K562 (cell line): ENCODE results near the gene ARHGAP24. TPM values are rescaled to one million over a fixed set of nuclear protein-coding genes. Genes with fewer than 3 reads are reported as not detected.

Source experiments
- ATAC-seq: fragments of 200-7000 bp; cut with Tn5 transposase; 3 replicates; pipeline ENCODE4 v1.9.1; 2020; ENCODE audit warnings: moderate library complexity
- BruUV-seq: library from RNA; stranded (reverse); fragments of 400-500 nt; replicated peaks from 2 replicates; lab custom pipeline; 2021; lab: Mats Ljungman, UMichigan
- CTCF ChIA-PET: fragments of 300-600 bp; formaldehyde crosslinking; extraction: SDS; loops from one replicate; lab custom pipeline; 2021; ENCODE audit warnings: low intra/inter-chr PET ratio; lab: Yijun Ruan, JAX
- POLR2A ChIA-PET: fragments of 300-600, 350-650 bp; sonication (Branson Sonifier 250); formaldehyde crosslinking; extraction: SDS; loops from one replicate; lab custom pipeline; 2021; ENCODE audit warnings: antibody characterized with exemption, inconsistent platforms; lab: Yijun Ruan, JAX
- DNase-seq, 4 experiments: peaks; one replicate each; pipeline versions ENCODE4 v3.0.0 to v3.0.0-alpha.2; 2011 to 2018; ENCODE audit warnings: low spot score in 3 of 4, mixed read lengths in 3 of 4; ENCODE audit errors: extremely low read depth in 1 of 4
- FAIRE-seq: peaks from 2 replicates; lab custom pipeline; 2011; peaks lifted over from hg19 to GRCh38; lab: Jason Lieb, UNC
- H2AFZ ChIP-seq: 2 replicates; pipeline ENCODE4 v1.6.0; 2011; ENCODE audit warnings: low read depth, low read length, control low read depth, inconsistent platforms
- H3K27ac ChIP-seq: fragments of 200-600 bp; 3 replicates; pipeline ENCODE4 v1.8.0; 2011; ENCODE audit warnings: low read depth, mild to moderate bottlenecking, control low read depth, inconsistent platforms, low read length, moderate library complexity, mixed read lengths; ENCODE audit errors: extremely low read depth
- H3K27me3 ChIP-seq, 2 experiments: fragments of 300-600 bp in 1 of 2; 2 replicates in 1 of 2; 3 replicates in 1 of 2; pipeline versions ENCODE4 v1.6.0 to v1.8.0; 2011; ENCODE audit warnings: inconsistent platforms in 2 of 2, low read length in 2 of 2, mild to moderate bottlenecking in 1 of 2, mixed read lengths in 1 of 2, moderate library complexity in 1 of 2; ENCODE audit not compliant: control insufficient read depth in 2 of 2, insufficient read depth in 2 of 2
- H3K36me3 ChIP-seq: fragments of 300-600 bp; 3 replicates; pipeline ENCODE4 v1.8.0; 2011; ENCODE audit warnings: mild to moderate bottlenecking, low read length, inconsistent platforms; ENCODE audit not compliant: control insufficient read depth, insufficient read depth
- H3K4me1 ChIP-seq, 2 experiments: fragments of 200-600 bp in 1 of 2; replicated peaks in 1 of 2; 2 replicates in 1 of 2; 3 replicates in 1 of 2; pipeline versions ENCODE4 v1.5.1 to v1.8.0; 2011; ENCODE audit warnings: inconsistent platforms in 2 of 2, low read length in 2 of 2, mild to moderate bottlenecking in 1 of 2, mixed read lengths in 1 of 2, moderate library complexity in 1 of 2; ENCODE audit not compliant: control insufficient read depth in 2 of 2, insufficient read depth in 2 of 2
- H3K4me2 ChIP-seq: 2 replicates; pipeline ENCODE4 v1.6.1; 2011; ENCODE audit warnings: low read length, control low read depth, inconsistent platforms, mixed read lengths; ENCODE audit not compliant: insufficient read depth
- H3K4me3 ChIP-seq: fragments of 200-600 bp; sonication (generic), shearing (Covaris generic); 2 replicates; pipeline ENCODE4 v1.5.1; 2016; ENCODE audit warnings: control low read depth, inconsistent platforms
- H3K79me2 ChIP-seq: fragments of 200-600 bp; 3 replicates; pipeline ENCODE4 v1.8.0; 2011; ENCODE audit warnings: low read length, inconsistent platforms; ENCODE audit not compliant: control insufficient read depth, insufficient read depth
- H3K9ac ChIP-seq, 2 experiments: 2 replicates each; pipeline versions ENCODE4 v1.6.0 to v1.6.1; 2011; ENCODE audit warnings: low read depth in 2 of 2, low read length in 2 of 2, control low read depth in 1 of 2, inconsistent platforms in 1 of 2, mild to moderate bottlenecking in 1 of 2, mixed read lengths in 1 of 2; ENCODE audit not compliant: insufficient read depth in 1 of 2
- H3K9me1 ChIP-seq: one replicate; pipeline ENCODE4 v1.6.0; 2011; ENCODE audit warnings: inconsistent platforms, mild to moderate bottlenecking, low read length, moderate library complexity; ENCODE audit not compliant: control insufficient read depth, insufficient read depth
- H3K9me3 ChIP-seq: replicated peaks from 2 replicates; pipeline ENCODE4 v1.5.1; 2011; ENCODE audit warnings: low read depth, low read length, inconsistent platforms; ENCODE audit not compliant: control insufficient read depth, insufficient read depth
- H4K20me1 ChIP-seq: replicated peaks from 2 replicates; pipeline ENCODE4 v1.6.1; 2011; ENCODE audit warnings: low read length, inconsistent platforms, mixed read lengths; ENCODE audit not compliant: control insufficient read depth, insufficient read depth
- CBX8 ChIP-seq: fragments of 200-600 bp; sonication (generic); IDR thresholded peaks from 2 replicates; pipeline ENCODE4 v1.6.1; 2012; ENCODE audit warnings: borderline replicate concordance, mixed run types, low read depth, mild to moderate bottlenecking, moderate library complexity, mixed read lengths, low read length, control low read depth, inconsistent platforms; ENCODE audit not compliant: poor library complexity, severe bottlenecking; ENCODE audit errors: extremely low read depth
- ELF2 ChIP-seq: fragments of 250-450 bp; sonication (Bioruptor Pico); IDR thresholded peaks from 2 replicates; pipeline ENCODE4 v1.5.0; 2021; ENCODE audit warnings: mild to moderate bottlenecking
- HDAC1 ChIP-seq, 2 experiments: fragments of 450-650 bp; IDR thresholded peaks; 2 replicates each; pipeline ENCODE4 v1.6.1; 2016 to 2017; ENCODE audit warnings: inconsistent platforms in 1 of 2, mild to moderate bottlenecking in 1 of 2, moderate library complexity in 1 of 2
- TSC22D4 ChIP-seq: fragments of 450-650 bp; IDR thresholded peaks from 2 replicates; pipeline ENCODE4 v1.6.1; 2016; ENCODE audit warnings: missing genetic modification characterization, missing biosample characterization, control low read depth
- YBX1 ChIP-seq: fragments of 450-650 bp; IDR thresholded peaks from 2 replicates; pipeline ENCODE4 v1.7.1; 2016; ENCODE audit warnings: mild to moderate bottlenecking
- WGBS: fragments of 100-300 bp; shearing (Covaris generic); methylation state at CpG from one replicate; pipeline ENCODE4 v1.1.6; 2016; ENCODE audit warnings: low coverage, mixed read lengths; ENCODE audit not compliant: insufficient coverage; ENCODE audit errors: missing lambda C conversion rate; 5-methylcytosine and 5-hydroxymethylcytosine counted together
- in situ Hi-C: fragments of 300-500 bp; cut with MboI; formaldehyde crosslinking; loops from 4 replicates; pipeline ENCODE4 v1.15.0; 2018; ENCODE audit warnings: inconsistent platforms, mixed read lengths
- intact Hi-C: fragments of 100-400 bp; cut with micrococcal nuclease; formaldehyde crosslinking; loops from 2 replicates; pipeline ENCODE4 v1.14.2; 2022
- polyA plus RNA-seq, 8 experiments: library from polyadenylated mRNA; depleted of rRNA in 4 of 8; stranded (reverse) in 5 of 8; unstranded in 3 of 8; fragments of >200 nt; fragmentation: Nextera tagmentation in 2 of 8; fragmentation: Illumina TruSeq in 1 of 8; extraction: Ambion mirVana in 2 of 8; extraction: Trizol in 1 of 8; gene quantifications; 2 replicates each; pipeline versions ENCODE4 v1.2.1 to v1.2.3, GENCODE V29; 2011 to 2014; ENCODE audit warnings: inconsistent platforms in 1 of 8, missing spikeins in 1 of 8
- total RNA-seq, 7 experiments: library from RNA; depleted of rRNA in 6 of 7; stranded (reverse); fragments of >200 nt in 6 of 7; fragmentation: Illumina TruSeq in 2 of 7; extraction: Trizol in 2 of 7; gene quantifications; 2 replicates each; pipeline versions ENCODE4 v1.2.1 to v1.2.3, GENCODE V29; 2011 to 2021; ENCODE audit warnings: low replicate concordance in 1 of 7
- TF ChIP-seq, protein P1 (sequence below): fragments of 450-650 bp; IDR thresholded peaks from 2 replicates; pipeline ENCODE4 v1.6.1; 2016; ENCODE audit warnings: mild to moderate bottlenecking, moderate library complexity
- TF ChIP-seq, protein P2 (sequence below), 2 experiments: fragments of 450-650 bp in 1 of 2; sonication (generic) in 1 of 2; formaldehyde crosslinking in 1 of 2; IDR thresholded peaks in 1 of 2; conservative IDR thresholded peaks in 1 of 2; 2 replicates each; pipeline versions ENCODE4 v1.6.1 to v1.8.1; 2016 to 2023; ENCODE audit warnings: mild to moderate bottlenecking in 2 of 2, moderate library complexity in 2 of 2, inconsistent platforms in 1 of 2, missing genetic modification reagents in 1 of 2
- TF ChIP-seq, protein P3 (sequence below): sonication (generic); formaldehyde crosslinking; IDR thresholded peaks from 2 replicates; pipeline ENCODE4 v1.8.0; 2022; ENCODE audit warnings: missing genetic modification reagents, mild to moderate bottlenecking, moderate library complexity, borderline replicate concordance

ARHGAP24 gene
- total and polyA plus RNA-seq, 9 of the 15 experiments (the other 6 are each of a cell fraction or from before 2014, with no cell fraction given) = 8.0 to 22.6 (median 14.0) TPM

GRCh38 chr4:85823295-85823694, 348.3 kb downstream of the ARHGAP24 start:
- BruUV-seq = no TSS peak
- DNase-seq = peak in 1 of 4 experiments; percentile 38
- Histone ChIP-seq H3K79me2 (no peaks in the 10 kb centered on the region), H3K4me3 (no peak overlapping the region), H3K4me2 (no peak overlapping the region), H3K9me3 (no peaks in the 10 kb centered on the region), H3K9ac (no peak overlapping the region), H3K27ac (no peak overlapping the region), H3K4me1 (peaks cover 0 to 3% of the 10 kb centered on the region in 2 experiments; a peak in 2 of 5 replicates), H3K36me3 (no peaks in the 10 kb centered on the region), H3K27me3 (no peaks in the 10 kb centered on the region), H4K20me1 (no peaks in the 10 kb centered on the region), H3K9me1 (no peaks in the 10 kb centered on the region), H2AFZ (no peak overlapping the region)
- 14% methylated on average over 1 of the region's 1 CpG for WGBS
- intact Hi-C loops = no loop called here
- in situ Hi-C loops = no loop called here
- ATAC-seq = peak; percentile 84
- FAIRE-seq = no peak
- ChIA-PET CTCF (no interaction called here), POLR2A (no interaction called here)
- TF ChIP-seq, protein P1, sequence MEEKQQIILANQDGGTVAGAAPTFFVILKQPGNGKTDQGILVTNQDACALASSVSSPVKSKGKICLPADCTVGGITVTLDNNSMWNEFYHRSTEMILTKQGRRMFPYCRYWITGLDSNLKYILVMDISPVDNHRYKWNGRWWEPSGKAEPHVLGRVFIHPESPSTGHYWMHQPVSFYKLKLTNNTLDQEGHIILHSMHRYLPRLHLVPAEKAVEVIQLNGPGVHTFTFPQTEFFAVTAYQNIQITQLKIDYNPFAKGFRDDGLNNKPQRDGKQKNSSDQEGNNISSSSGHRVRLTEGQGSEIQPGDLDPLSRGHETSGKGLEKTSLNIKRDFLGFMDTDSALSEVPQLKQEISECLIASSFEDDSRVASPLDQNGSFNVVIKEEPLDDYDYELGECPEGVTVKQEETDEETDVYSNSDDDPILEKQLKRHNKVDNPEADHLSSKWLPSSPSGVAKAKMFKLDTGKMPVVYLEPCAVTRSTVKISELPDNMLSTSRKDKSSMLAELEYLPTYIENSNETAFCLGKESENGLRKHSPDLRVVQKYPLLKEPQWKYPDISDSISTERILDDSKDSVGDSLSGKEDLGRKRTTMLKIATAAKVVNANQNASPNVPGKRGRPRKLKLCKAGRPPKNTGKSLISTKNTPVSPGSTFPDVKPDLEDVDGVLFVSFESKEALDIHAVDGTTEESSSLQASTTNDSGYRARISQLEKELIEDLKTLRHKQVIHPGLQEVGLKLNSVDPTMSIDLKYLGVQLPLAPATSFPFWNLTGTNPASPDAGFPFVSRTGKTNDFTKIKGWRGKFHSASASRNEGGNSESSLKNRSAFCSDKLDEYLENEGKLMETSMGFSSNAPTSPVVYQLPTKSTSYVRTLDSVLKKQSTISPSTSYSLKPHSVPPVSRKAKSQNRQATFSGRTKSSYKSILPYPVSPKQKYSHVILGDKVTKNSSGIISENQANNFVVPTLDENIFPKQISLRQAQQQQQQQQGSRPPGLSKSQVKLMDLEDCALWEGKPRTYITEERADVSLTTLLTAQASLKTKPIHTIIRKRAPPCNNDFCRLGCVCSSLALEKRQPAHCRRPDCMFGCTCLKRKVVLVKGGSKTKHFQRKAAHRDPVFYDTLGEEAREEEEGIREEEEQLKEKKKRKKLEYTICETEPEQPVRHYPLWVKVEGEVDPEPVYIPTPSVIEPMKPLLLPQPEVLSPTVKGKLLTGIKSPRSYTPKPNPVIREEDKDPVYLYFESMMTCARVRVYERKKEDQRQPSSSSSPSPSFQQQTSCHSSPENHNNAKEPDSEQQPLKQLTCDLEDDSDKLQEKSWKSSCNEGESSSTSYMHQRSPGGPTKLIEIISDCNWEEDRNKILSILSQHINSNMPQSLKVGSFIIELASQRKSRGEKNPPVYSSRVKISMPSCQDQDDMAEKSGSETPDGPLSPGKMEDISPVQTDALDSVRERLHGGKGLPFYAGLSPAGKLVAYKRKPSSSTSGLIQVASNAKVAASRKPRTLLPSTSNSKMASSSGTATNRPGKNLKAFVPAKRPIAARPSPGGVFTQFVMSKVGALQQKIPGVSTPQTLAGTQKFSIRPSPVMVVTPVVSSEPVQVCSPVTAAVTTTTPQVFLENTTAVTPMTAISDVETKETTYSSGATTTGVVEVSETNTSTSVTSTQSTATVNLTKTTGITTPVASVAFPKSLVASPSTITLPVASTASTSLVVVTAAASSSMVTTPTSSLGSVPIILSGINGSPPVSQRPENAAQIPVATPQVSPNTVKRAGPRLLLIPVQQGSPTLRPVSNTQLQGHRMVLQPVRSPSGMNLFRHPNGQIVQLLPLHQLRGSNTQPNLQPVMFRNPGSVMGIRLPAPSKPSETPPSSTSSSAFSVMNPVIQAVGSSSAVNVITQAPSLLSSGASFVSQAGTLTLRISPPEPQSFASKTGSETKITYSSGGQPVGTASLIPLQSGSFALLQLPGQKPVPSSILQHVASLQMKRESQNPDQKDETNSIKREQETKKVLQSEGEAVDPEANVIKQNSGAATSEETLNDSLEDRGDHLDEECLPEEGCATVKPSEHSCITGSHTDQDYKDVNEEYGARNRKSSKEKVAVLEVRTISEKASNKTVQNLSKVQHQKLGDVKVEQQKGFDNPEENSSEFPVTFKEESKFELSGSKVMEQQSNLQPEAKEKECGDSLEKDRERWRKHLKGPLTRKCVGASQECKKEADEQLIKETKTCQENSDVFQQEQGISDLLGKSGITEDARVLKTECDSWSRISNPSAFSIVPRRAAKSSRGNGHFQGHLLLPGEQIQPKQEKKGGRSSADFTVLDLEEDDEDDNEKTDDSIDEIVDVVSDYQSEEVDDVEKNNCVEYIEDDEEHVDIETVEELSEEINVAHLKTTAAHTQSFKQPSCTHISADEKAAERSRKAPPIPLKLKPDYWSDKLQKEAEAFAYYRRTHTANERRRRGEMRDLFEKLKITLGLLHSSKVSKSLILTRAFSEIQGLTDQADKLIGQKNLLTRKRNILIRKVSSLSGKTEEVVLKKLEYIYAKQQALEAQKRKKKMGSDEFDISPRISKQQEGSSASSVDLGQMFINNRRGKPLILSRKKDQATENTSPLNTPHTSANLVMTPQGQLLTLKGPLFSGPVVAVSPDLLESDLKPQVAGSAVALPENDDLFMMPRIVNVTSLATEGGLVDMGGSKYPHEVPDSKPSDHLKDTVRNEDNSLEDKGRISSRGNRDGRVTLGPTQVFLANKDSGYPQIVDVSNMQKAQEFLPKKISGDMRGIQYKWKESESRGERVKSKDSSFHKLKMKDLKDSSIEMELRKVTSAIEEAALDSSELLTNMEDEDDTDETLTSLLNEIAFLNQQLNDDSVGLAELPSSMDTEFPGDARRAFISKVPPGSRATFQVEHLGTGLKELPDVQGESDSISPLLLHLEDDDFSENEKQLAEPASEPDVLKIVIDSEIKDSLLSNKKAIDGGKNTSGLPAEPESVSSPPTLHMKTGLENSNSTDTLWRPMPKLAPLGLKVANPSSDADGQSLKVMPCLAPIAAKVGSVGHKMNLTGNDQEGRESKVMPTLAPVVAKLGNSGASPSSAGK = peak; percentile 33; the same call in 1 of the 2 replicates
- TF ChIP-seq HDAC1 (IDR thresholded peaks at IDR 0.05) (no peak), TSC22D4 (tag) (no peak), YBX1 (no peak), CBX8 (no peak), ELF2 (CRISPR knock-in tag) (no peak)
- TF ChIP-seq, protein P2, sequence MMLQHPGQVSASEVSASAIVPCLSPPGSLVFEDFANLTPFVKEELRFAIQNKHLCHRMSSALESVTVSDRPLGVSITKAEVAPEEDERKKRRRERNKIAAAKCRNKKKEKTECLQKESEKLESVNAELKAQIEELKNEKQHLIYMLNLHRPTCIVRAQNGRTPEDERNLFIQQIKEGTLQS (IDR thresholded peaks at IDR 0.05) = peak; percentile 70
- TF ChIP-seq, protein P2 (CRISPR knock-in tag; conservative IDR thresholded peaks at IDR 0.05) = no peak
- TF ChIP-seq, protein P3, sequence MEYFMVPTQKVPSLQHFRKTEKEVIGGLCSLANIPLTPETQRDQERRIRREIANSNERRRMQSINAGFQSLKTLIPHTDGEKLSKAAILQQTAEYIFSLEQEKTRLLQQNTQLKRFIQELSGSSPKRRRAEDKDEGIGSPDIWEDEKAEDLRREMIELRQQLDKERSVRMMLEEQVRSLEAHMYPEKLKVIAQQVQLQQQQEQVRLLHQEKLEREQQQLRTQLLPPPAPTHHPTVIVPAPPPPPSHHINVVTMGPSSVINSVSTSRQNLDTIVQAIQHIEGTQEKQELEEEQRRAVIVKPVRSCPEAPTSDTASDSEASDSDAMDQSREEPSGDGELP (CRISPR knock-in tag) = 0 out of 2 replicates have a peak, but pooled peaks have one; percentile 32
